Tibial nerve (tissue), 4 donors: ENCODE measurements around the gene SEMA3E. TPM values are rescaled to one million over a fixed set of nuclear protein-coding genes. Genes with fewer than 3 reads are reported as not detected.

Experiments
- DNase-seq, 2 donors: peaks; one replicate each; pipeline ENCODE4 v3.0.0-alpha.2; 2019; ENCODE audit warnings: low spot score in 2 of 2
- H3K27ac ChIP-seq, 4 donors: fragments of 200-600 bp; sonication (generic) in 3 of 4; one replicate each; pipeline ENCODE4 v1.5.1; 2017 to 2019; ENCODE audit warnings: mild to moderate bottlenecking in 1 of 4
- H3K27me3 ChIP-seq, 2 donors: fragments of 200-600 bp; sonication (generic) in 1 of 2; one replicate each; pipeline versions ENCODE4 v1.5.1 to v1.6.0; 2017 to 2019
- H3K36me3 ChIP-seq, 3 donors: fragments of 200-600 bp; sonication (generic); one replicate each; pipeline ENCODE4 v1.5.1; 2018 to 2019
- H3K4me1 ChIP-seq, 4 donors: fragments of 200-600 bp; sonication (generic) in 3 of 4; one replicate each; pipeline ENCODE4 v1.5.1; 2017 to 2019
- H3K4me3 ChIP-seq, 4 donors: fragments of 200-600 bp; sonication (generic) in 3 of 4; one replicate each; pipeline ENCODE4 v1.5.1; 2017 to 2019; ENCODE audit warnings: mild to moderate bottlenecking in 1 of 4, moderate library complexity in 1 of 4
- H3K9me3 ChIP-seq, 4 donors: fragments of 200-600 bp; sonication (generic) in 3 of 4; one replicate each; pipeline ENCODE4 v1.5.1; 2017 to 2019
- CTCF ChIP-seq, 5 experiments: fragments of 200-600 bp in 3 of 5; fragments of 450-650 bp in 2 of 5; sonication (generic) in 3 of 5; IDR thresholded peaks; one replicate each; pipeline ENCODE4 v1.5.1; 2016 to 2019; ENCODE audit warnings: antibody characterized with exemption in 5 of 5, mild to moderate bottlenecking in 3 of 5, moderate library complexity in 2 of 5
- EP300 ChIP-seq, 2 donors: sonication (generic); formaldehyde crosslinking; IDR thresholded peaks; one replicate each; pipeline ENCODE4 v1.6.1; 2017; ENCODE audit warnings: antibody characterized with exemption in 2 of 2, mild to moderate bottlenecking in 1 of 2
- POLR2A ChIP-seq, 2 donors: fragments of 450-650 bp; IDR thresholded peaks; one replicate each; pipeline ENCODE4 v1.6.1; 2017; ENCODE audit warnings: antibody characterized with exemption in 2 of 2, mild to moderate bottlenecking in 2 of 2, moderate library complexity in 2 of 2
- WGBS, 2 donors: methylation state at CpG; one replicate each; pipeline ENCODE4 v1.1.5; 2018; 5-methylcytosine and 5-hydroxymethylcytosine counted together
- total RNA-seq, 4 donors: library from RNA; depleted of rRNA; stranded (reverse); fragments of >200 nt; gene quantifications; one replicate each; pipeline ENCODE4 v1.1.0, GENCODE V29; 2016

Gene SEMA3E
- total RNA-seq, 4 donors from 2014 or later, result 0.60 to 21.9 (median 2.9) TPM

DNA sequence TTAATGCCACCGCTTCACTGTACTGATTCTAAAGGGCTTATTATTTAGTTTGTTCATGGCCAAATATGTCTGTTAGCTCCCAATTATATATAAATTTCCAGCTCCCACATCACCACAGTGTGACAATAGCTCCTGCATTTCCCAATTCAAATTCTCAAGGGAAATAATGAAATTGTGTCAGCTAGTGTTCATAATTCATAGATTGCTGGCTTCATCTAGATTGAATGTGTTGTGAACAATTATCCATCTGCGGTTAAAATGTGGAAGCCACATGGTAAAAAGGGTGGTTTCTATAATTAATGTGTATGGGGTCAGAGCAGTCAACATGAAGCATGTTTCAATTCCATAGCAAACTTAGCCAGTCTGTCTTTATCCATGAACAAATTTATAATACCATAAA lies 154.3 kb downstream of the SEMA3E start:
- Histone ChIP-seq H3K27me3 (no peaks in the 10 kb centered on the region), H3K36me3 (no peaks in the 10 kb centered on the region), H3K9me3 (no peaks in the 10 kb centered on the region), H3K4me3 (no peak overlapping the region), H3K4me1 (no peaks in the 10 kb centered on the region), H3K27ac (no peak overlapping the region)
- TF ChIP-seq CTCF (IDR thresholded peaks at IDR 0.05), result no peak
- TF ChIP-seq POLR2A (IDR thresholded peaks at IDR 0.05), result no peak
- no peak for TF ChIP-seq EP300 (IDR thresholded peaks at IDR 0.05)
- 91 to 92% methylated on average over 2 of the region's 2 CpGs for WGBS, 2 donors
- no peak for DNase-seq

GRCh38 chr7:83492802-83493201 lies 156.1 kb downstream of the SEMA3E start:
- no peak for TF ChIP-seq EP300 (IDR thresholded peaks at IDR 0.05)
- no peak for TF ChIP-seq POLR2A (IDR thresholded peaks at IDR 0.05)
- no peak for TF ChIP-seq CTCF (IDR thresholded peaks at IDR 0.05)
- Histone ChIP-seq H3K36me3 (no peaks in the 10 kb centered on the region), H3K4me3 (no peak overlapping the region), H3K27me3 (no peaks in the 10 kb centered on the region), H3K4me1 (no peaks in the 10 kb centered on the region), H3K27ac (no peak overlapping the region), H3K9me3 (no peaks in the 10 kb centered on the region)
- no peak for DNase-seq
- 82 to 83% methylated on average over 3 of the region's 3 CpGs for WGBS, 2 donors

DNA sequence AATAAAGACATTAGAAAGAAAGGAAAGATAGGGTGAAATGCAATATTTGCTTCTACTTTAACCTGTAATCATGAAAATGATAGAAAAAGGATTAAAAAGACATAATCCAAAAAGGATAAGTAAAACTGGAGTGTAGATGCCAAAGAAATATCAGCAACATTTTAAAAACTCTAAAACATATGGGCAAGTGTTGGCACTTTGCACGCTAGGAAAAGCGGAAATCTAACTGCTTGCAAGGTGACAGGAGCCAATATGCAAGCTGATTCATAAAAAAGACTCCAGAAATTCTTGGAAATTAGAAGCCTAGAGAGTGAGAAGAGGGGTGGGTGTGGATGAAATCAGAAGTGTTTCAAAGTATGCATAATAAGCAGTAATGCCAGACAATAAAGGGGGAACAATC lies 161.1 kb downstream of the SEMA3E start:
- no peak overlapping the region for H3K27ac ChIP-seq
- 90 to 95% methylated on average over 2 of the region's 2 CpGs for WGBS, 2 donors
- DNase-seq, result no peak
- H3K4me1 ChIP-seq, result no peaks in the 10 kb centered on the region
- H3K36me3 ChIP-seq, result no peaks in the 10 kb centered on the region
- H3K27me3 ChIP-seq, result no peaks in the 10 kb centered on the region
- no peak overlapping the region for H3K4me3 ChIP-seq
- H3K9me3 ChIP-seq, result no peaks in the 10 kb centered on the region
- no peak for TF ChIP-seq EP300 (IDR thresholded peaks at IDR 0.05)
- no peak for TF ChIP-seq POLR2A (IDR thresholded peaks at IDR 0.05)
- no peak for TF ChIP-seq CTCF (IDR thresholded peaks at IDR 0.05)

GRCh38 chr7:83486957-83487356 lies 162.0 kb downstream of the SEMA3E start:
- Histone ChIP-seq H3K9me3 (no peaks in the 10 kb centered on the region), H3K27me3 (no peaks in the 10 kb centered on the region), H3K36me3 (no peaks in the 10 kb centered on the region), H3K27ac (no peak overlapping the region), H3K4me1 (no peaks in the 10 kb centered on the region), H3K4me3 (no peak overlapping the region)
- no peak for DNase-seq
- TF ChIP-seq CTCF (IDR thresholded peaks at IDR 0.05) (no peak), POLR2A (IDR thresholded peaks at IDR 0.05) (no peak), EP300 (IDR thresholded peaks at IDR 0.05) (no peak)
- WGBS, 2 donors, result 49% methylated on average over 2 of the region's 2 CpGs

DNA sequence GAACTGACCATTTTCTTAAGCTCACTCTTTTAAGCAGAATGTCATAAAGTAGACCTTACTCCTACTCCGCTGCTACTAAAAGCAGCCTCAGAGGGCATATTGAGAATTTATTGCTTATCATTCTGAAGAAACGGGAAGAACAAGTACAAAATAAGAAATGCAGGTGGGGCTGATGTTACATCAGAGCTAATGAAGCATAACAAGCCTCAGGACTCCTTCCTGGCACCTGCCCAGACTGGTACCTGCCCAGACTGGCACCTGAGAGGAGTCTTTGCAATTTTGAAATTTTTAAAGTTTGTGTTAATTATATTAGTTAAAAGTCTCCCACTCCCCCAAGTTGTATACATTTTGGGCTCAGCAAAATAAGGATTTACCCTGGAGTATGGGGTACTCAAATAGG lies 162.4 kb downstream of the SEMA3E start:
- H3K27me3 ChIP-seq, result no peaks in the 10 kb centered on the region
- WGBS, 2 donors, result 66 to 73% methylated on average over 2 of the region's 2 CpGs
- no peak overlapping the region for H3K4me3 ChIP-seq
- H3K36me3 ChIP-seq, result no peaks in the 10 kb centered on the region
- H3K4me1 ChIP-seq, result no peaks in the 10 kb centered on the region
- H3K9me3 ChIP-seq, result no peaks in the 10 kb centered on the region
- no peak overlapping the region for H3K27ac ChIP-seq
- TF ChIP-seq CTCF (IDR thresholded peaks at IDR 0.05) (no peak), EP300 (IDR thresholded peaks at IDR 0.05) (no peak), POLR2A (IDR thresholded peaks at IDR 0.05) (no peak)
- no peak for DNase-seq
